ENCODE results near the gene PKP1.

- TF ChIP-seq POLR2A (IDR thresholded peaks at IDR 0.05; ENCODE audit: low read depth, low read length) (no peak), CTCF (IDR thresholded peaks at IDR 0.05; ENCODE audit: extremely low read depth in 1 of 2, insufficient read depth in 1 of 2, low read depth in 1 of 2, low read length in 2 of 2) (no peak), EZH2 (IDR thresholded peaks at IDR 0.05; ENCODE audit: borderline replicate concordance, low read depth, low read length, severe bottlenecking) (no peak), POLR2AphosphoS5 (IDR thresholded peaks at IDR 0.05; ENCODE audit: insufficient read depth, low read depth, low read length) (no peak), MAX (IDR thresholded peaks at IDR 0.05; ENCODE audit: insufficient read depth, insufficient read length) (no peak), MYC (IDR thresholded peaks at IDR 0.05; ENCODE audit: low read depth, low read length) (no peak), JUN (IDR thresholded peaks at IDR 0.05; ENCODE audit: borderline replicate concordance, insufficient read depth, insufficient read length, low read depth) (no peak)
Observed at GRCh38 chr1:201276891-201277290, 6.4 kb upstream of the PKP1 start.
